Measurements from ENCODE around the gene SENP6. TPM values are rescaled to one million over a fixed set of nuclear protein-coding genes. Genes with fewer than 3 reads are reported as not detected.

The SENP6 gene
- total and polyA plus RNA-seq, 10 donors: 29.2 to 166 (median 122) TPM

GRCh38 chr6:75761489-75761888, 159.8 kb downstream of the SENP6 start:
- peaks cover 0 to 6% (median 0%) of the 10 kb centered on the region in 6 donors for H3K4me1 ChIP-seq
- intact Hi-C loops (cut with DNase I; ENCODE audit: low total_unique reads): no loop called here

DNA sequence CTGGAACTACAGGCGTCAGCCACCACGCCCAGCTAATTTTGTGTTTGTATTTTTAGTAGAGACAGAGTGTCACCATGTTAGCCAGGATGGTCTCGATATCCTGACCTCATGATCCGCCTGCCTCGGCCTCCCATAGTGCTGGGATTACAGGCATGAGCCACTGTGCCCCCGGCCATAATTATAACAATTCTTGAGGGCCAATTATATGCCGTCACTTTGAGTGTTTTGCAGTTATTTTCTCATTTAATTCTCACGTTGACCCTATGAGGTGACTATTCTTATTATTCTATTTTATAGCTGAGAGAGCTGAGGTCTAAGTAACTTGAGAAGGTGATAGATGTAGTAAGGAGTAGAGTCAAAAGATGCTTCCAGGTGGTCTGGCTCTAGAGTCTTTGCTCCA, 160.4 kb downstream of the SENP6 start:
- H3K9me3 ChIP-seq: no peaks in the 10 kb centered on the region
- DNase-seq: no peak
- H3K27ac ChIP-seq: no peak overlapping the region
- WGBS, 5 donors: 88 to 95% (median 94%) methylated on average over 8 of the region's 8 CpGs
- H3K36me3 ChIP-seq: peaks cover 0 to 5% (median 0%) of the 10 kb centered on the region in 6 donors
- TF ChIP-seq, protein P1, sequence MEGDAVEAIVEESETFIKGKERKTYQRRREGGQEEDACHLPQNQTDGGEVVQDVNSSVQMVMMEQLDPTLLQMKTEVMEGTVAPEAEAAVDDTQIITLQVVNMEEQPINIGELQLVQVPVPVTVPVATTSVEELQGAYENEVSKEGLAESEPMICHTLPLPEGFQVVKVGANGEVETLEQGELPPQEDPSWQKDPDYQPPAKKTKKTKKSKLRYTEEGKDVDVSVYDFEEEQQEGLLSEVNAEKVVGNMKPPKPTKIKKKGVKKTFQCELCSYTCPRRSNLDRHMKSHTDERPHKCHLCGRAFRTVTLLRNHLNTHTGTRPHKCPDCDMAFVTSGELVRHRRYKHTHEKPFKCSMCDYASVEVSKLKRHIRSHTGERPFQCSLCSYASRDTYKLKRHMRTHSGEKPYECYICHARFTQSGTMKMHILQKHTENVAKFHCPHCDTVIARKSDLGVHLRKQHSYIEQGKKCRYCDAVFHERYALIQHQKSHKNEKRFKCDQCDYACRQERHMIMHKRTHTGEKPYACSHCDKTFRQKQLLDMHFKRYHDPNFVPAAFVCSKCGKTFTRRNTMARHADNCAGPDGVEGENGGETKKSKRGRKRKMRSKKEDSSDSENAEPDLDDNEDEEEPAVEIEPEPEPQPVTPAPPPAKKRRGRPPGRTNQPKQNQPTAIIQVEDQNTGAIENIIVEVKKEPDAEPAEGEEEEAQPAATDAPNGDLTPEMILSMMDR (IDR thresholded peaks at IDR 0.05 in 8 of 11, conservative IDR thresholded peaks at IDR 0.05 in 3 of 11): no peak
- TF ChIP-seq POLR2A (IDR thresholded peaks at IDR 0.05) (no peak), POLR2AphosphoS5 (IDR thresholded peaks at IDR 0.05) (no peak)
- peaks cover 0 to 24% (median 0%) of the 10 kb centered on the region in 7 donors for H3K27me3 ChIP-seq (replicated peaks in 1 of 7)
- H3K4me3 ChIP-seq: no peak overlapping the region
- intact Hi-C loops (cut with DNase I; ENCODE audit: low total_unique reads): no loop called here
- H3K4me1 ChIP-seq: peaks cover 0 to 6% (median 0%) of the 10 kb centered on the region in 6 donors

More at GRCh38 chr6:75761489-75761888, 159.8 kb downstream of the SENP6 start:
- H3K27ac ChIP-seq: no peak overlapping the region
- no peak overlapping the region for H3K4me3 ChIP-seq
- no peak for TF ChIP-seq POLR2A (IDR thresholded peaks at IDR 0.05)
- H3K27me3 ChIP-seq (replicated peaks in 1 of 7): peaks cover 0 to 25% (median 0%) of the 10 kb centered on the region in 7 donors
- H3K36me3 ChIP-seq: peaks cover 0 to 5% (median 0%) of the 10 kb centered on the region in 6 donors
- H3K9me3 ChIP-seq: no peaks in the 10 kb centered on the region
- no peak for DNase-seq
- 83 to 100% (median 93%) methylated on average over 1 of the region's 1 CpG for WGBS, 5 donors

DNA sequence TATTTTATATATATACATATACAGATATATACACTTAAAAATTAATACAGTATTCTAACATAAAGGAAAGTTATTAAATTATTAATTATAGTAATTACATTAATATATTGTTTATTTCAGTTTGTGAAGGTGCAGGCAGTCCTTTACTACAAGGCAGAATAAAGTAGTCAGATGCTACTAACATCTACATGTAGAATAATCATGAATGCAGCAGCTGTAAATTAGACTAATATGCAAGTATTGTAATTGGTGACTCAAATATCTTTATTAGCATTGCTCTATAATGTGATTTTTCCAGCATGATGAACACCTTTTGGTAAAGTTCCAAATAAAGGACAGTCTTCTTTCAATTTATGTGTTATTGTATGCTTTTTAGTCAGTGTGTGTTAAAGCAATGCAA, 164.7 kb downstream of the SENP6 start:
- Histone ChIP-seq H3K36me3 (peaks cover 0 to 5% (median 0%) of the 10 kb centered on the region in 6 donors), H3K4me3 (no peak overlapping the region), H3K9me3 (no peaks in the 10 kb centered on the region), H3K4me1 (no peaks in the 10 kb centered on the region), H3K27me3 (replicated peaks in 1 of 7) (no peaks in the 10 kb centered on the region), H3K27ac (no peak overlapping the region)
- TF ChIP-seq POLR2AphosphoS5 (IDR thresholded peaks at IDR 0.05) (no peak), POLR2A (IDR thresholded peaks at IDR 0.05) (no peak)
- TF ChIP-seq, protein P1 (IDR thresholded peaks at IDR 0.05 in 8 of 11, conservative IDR thresholded peaks at IDR 0.05 in 3 of 11): no peak
- intact Hi-C loops (cut with DNase I; ENCODE audit: low total_unique reads): no loop called here
- no peak for DNase-seq

Small RNA genes within 50 kb of the gene (small RNA-seq; reads per million reads assigned to genes)
- 0 reads per million in 4 donors for gene RNU6-1016P
- 0 reads per million in 4 donors for gene RNU6-1338P
- gene RNU6-155P: 0 reads per million in 4 donors

Other genes with a start within 250 kb of the SENP6 start
- gene FILIP1, start 108.1 kb upstream of the SENP6 start, total RNA-seq: under 1 TPM; 0.34 to 0.59 (median 0.43) TPM
- under 1 TPM; 0.11 to 0.22 (median 0.17) TPM for gene FILIP1, start 108.1 kb upstream of the SENP6 start, polyA plus RNA-seq
- gene MYO6, start 147.4 kb downstream of the SENP6 start, total RNA-seq: 10 to 100 TPM; 15.3 to 29.1 (median 21.6) TPM
- 1 to 10 TPM; 4.2 to 6.5 (median 6.0) TPM for gene MYO6, start 147.4 kb downstream of the SENP6 start, polyA plus RNA-seq